ENCODE results near the gene UQCRHL.

Gene UQCRHL

GRCh38 chr1:15797614-15798390 is 9.6 kb downstream of the UQCRHL start:
- DNase-seq (ENCODE audit: low read depth) = no peak

GRCh38 chr1:15796086-15796462 is 11.4 kb downstream of the UQCRHL start:
- DNase-seq (ENCODE audit: low read depth) = no peak

- DNase-seq (ENCODE audit: low read depth) = no peak
These were observed 18.7 kb downstream of the UQCRHL start for GRCh38 chr1:15788624-15789301.

GRCh38 chr1:15786581-15786980 is 20.9 kb downstream of the UQCRHL start:
- DNase-seq (ENCODE audit: low read depth) = no peak

GRCh38 chr1:15785683-15786082 is 21.8 kb downstream of the UQCRHL start:
- no peak for DNase-seq (ENCODE audit: low read depth)

- no peak for DNase-seq (ENCODE audit: low read depth)
These were observed 29.3 kb downstream of the UQCRHL start for GRCh38 chr1:15777909-15778707.

- DNase-seq (ENCODE audit: low read depth) = no peak
These were observed 31.7 kb downstream of the UQCRHL start for GRCh38 chr1:15775706-15776105.

- DNase-seq (ENCODE audit: low read depth) = no peak
These were observed 35.5 kb downstream of the UQCRHL start for GRCh38 chr1:15771836-15772515.

- DNase-seq (ENCODE audit: low read depth) = no peak
These were observed 37.0 kb downstream of the UQCRHL start for GRCh38 chr1:15770313-15770962.

- DNase-seq (ENCODE audit: low read depth) = no peak
These were observed 39.1 kb downstream of the UQCRHL start for GRCh38 chr1:15768388-15768787.

- no peak for DNase-seq (ENCODE audit: low read depth)
These were observed 39.5 kb downstream of the UQCRHL start for GRCh38 chr1:15767941-15768340.

- DNase-seq (ENCODE audit: low read depth) = no peak
These were observed 41.8 kb downstream of the UQCRHL start for GRCh38 chr1:15765495-15766194.

- no peak for DNase-seq (ENCODE audit: low read depth)
These were observed 42.6 kb downstream of the UQCRHL start for GRCh38 chr1:15764890-15765289.

GRCh38 chr1:15764269-15764764 is 43.1 kb downstream of the UQCRHL start:
- no peak for DNase-seq (ENCODE audit: low read depth)

GRCh38 chr1:15762546-15762945 is 44.9 kb downstream of the UQCRHL start:
- no peak for DNase-seq (ENCODE audit: low read depth)

- no peak for DNase-seq (ENCODE audit: low read depth)
These were observed 45.9 kb downstream of the UQCRHL start for GRCh38 chr1:15761366-15762128.

GRCh38 chr1:15760520-15761211 is 46.8 kb downstream of the UQCRHL start:
- DNase-seq (ENCODE audit: low read depth) = no peak

- no peak for DNase-seq (ENCODE audit: low read depth)
These were observed 48.3 kb downstream of the UQCRHL start for GRCh38 chr1:15758953-15759661.
